GM13977 (cell line): ENCODE measurements around the gene ABCF2.

Source experiments
- DNase-seq: peaks from one replicate; pipeline ENCODE4 v3.0.0; 2012; ENCODE audit warnings: low spot score
- in situ Hi-C: fragments of 300-500 bp; cut with MboI; formaldehyde crosslinking; loops from one replicate; pipeline ENCODE4 v1.12.0; 2022; ENCODE audit warnings: low sequenced_read_pairs, low pct_unique_long_range_greater_than_20kb, mixed read lengths, inconsistent platforms; ENCODE audit not compliant: unreplicated experiment
- TF ChIP-seq, protein P1 (sequence below): IDR thresholded peaks from 2 replicates; pipeline ENCODE4 v1.5.1; 2012; ENCODE audit warnings: mild to moderate bottlenecking, control low read depth; ENCODE audit not compliant: insufficient read depth; ENCODE audit errors: extremely low read depth, missing control alignments

ABCF2 gene

DNA sequence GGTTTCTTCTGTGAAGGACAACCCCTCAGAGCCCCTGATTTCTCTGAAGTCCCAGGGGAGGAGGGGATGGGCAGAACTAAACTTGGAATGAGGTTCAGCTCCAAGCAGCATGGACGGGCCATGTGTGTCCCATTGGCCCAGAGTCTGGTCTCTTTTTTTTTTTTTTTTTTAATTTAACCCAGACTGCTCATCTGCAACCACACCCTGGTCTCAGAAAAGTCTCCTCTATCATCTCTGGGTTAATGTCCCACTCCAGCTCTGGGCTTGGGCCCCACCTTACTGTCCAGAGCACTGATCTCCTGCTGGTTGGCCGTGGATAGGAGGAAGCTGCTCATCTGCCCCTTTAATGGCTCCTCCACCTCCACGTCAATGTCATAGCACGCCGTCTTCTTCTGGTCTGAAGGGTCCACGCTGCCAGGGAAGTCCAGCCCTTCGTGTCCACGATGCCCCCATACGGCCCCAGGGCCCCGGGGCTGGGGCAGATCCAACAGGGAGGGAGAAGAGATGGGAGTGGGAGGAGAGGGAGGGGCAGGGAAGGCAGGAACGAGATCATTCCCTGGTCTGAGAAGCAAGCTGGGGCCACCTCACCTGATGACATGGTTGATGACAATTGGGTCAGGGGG is 12.9 kb upstream of the ABCF2 start:
- in situ Hi-C loops: no loop called here
- TF ChIP-seq, protein P1, sequence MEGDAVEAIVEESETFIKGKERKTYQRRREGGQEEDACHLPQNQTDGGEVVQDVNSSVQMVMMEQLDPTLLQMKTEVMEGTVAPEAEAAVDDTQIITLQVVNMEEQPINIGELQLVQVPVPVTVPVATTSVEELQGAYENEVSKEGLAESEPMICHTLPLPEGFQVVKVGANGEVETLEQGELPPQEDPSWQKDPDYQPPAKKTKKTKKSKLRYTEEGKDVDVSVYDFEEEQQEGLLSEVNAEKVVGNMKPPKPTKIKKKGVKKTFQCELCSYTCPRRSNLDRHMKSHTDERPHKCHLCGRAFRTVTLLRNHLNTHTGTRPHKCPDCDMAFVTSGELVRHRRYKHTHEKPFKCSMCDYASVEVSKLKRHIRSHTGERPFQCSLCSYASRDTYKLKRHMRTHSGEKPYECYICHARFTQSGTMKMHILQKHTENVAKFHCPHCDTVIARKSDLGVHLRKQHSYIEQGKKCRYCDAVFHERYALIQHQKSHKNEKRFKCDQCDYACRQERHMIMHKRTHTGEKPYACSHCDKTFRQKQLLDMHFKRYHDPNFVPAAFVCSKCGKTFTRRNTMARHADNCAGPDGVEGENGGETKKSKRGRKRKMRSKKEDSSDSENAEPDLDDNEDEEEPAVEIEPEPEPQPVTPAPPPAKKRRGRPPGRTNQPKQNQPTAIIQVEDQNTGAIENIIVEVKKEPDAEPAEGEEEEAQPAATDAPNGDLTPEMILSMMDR: no peak
- no peak for DNase-seq

DNA sequence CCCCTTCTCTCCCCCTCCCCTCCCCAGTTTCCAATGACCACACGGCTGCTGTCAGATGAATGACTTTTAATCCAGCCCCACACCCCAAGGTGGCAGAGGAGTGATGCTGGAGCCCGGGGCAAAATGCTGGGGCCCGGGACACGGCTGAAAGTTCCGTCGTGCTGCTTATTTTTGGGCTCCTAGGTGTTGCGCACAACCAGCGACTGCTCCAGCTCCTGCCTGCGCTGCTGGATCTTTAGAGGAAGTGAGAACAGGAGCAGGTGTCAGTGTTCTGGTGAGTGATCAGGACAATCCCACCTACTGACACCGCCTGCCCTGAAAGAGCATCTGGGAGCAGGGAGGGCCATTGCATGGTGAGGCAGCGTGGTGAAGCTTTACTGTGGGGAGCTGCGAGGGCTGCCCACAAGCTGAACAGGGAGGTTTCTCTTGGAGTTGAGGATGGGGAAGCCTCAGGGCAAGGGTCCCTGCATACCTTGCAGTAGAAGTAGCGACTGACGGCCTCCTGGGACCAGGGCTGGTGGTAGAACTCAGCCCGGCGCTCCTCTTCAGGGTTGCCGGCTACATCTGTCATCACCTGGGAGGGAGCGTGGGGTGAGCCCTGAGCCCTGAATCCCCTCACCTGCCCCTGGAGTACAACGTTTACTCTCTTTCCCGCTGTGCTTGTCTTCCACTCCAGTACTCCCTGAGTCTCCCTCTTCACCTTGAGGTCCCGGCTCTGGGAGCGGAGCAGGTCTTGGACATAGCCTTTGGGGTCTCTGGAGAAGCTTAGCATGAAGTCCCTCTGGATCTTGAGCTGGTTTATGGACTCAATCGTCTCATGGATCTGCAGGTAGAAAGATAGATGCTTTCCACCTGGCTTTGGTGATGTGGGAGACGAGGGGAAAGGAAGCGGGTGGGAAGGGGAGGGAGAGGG is 12.2 kb upstream of the ABCF2 start:
- TF ChIP-seq, protein P1: no peak
- in situ Hi-C loops: no loop called here
- DNase-seq: no peak

DNA sequence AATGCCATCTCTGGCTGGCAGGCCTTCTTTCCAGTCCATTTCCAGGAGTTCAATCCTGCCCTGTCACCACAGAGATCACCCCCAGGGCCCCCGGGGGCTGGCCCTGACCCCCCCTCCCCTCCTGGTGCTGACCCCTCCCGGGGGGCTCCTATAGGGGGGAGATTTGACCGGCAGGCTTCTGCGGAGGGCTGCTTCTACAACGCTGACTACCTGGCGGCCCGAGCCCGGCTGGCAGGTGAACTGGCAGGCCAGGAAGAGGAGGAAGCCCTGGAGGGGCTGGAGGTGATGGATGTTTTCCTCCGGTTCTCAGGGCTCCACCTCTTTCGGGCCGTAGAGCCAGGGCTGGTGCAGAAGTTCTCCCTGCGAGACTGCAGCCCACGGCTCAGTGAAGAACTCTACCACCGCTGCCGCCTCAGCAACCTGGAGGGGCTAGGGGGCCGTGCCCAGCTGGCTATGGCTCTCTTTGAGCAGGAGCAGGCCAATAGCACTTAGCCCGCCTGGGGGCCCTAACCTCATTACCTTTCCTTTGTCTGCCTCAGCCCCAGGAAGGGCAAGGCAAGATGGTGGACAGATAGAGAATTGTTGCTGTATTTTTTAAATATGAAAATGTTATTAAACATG is 11.3 kb upstream of the ABCF2 start:
- in situ Hi-C loops: no loop called here
- TF ChIP-seq, protein P1: no peak

DNA sequence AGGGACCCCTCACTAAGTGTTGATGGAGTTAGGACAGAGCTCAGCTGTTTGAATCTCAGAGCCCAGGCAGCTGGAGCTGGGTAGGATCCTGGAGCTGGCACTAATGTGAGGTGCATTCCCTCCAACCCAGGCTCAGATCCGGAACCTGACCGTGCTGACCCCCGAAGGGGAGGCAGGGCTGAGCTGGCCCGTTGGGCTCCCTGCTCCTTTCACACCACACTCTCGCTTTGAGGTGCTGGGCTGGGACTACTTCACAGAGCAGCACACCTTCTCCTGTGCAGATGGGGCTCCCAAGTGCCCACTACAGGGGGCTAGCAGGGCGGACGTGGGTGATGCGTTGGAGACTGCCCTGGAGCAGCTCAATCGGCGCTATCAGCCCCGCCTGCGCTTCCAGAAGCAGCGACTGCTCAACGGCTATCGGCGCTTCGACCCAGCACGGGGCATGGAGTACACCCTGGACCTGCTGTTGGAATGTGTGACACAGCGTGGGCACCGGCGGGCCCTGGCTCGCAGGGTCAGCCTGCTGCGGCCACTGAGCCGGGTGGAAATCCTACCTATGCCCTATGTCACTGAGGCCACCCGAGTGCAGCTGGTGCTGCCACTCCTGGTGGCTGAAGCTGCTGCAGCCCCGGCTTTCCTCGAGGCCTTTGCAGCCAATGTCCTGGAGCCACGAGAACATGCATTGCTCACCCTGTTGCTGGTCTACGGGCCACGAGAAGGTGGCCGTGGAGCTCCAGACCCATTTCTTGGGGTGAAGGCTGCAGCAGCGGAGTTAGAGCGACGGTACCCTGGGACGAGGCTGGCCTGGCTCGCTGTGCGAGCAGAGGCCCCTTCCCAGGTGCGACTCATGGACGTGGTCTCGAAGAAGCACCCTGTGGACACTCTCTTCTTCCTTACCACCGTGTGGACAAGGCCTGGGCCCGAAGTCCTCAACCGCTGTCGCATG is 10.5 kb upstream of the ABCF2 start:
- DNase-seq: no peak
- in situ Hi-C loops: no loop called here
- TF ChIP-seq, protein P1: no peak

More for the DNA sequence above, 11.3 kb upstream of the ABCF2 start:
- no peak for DNase-seq

DNA sequence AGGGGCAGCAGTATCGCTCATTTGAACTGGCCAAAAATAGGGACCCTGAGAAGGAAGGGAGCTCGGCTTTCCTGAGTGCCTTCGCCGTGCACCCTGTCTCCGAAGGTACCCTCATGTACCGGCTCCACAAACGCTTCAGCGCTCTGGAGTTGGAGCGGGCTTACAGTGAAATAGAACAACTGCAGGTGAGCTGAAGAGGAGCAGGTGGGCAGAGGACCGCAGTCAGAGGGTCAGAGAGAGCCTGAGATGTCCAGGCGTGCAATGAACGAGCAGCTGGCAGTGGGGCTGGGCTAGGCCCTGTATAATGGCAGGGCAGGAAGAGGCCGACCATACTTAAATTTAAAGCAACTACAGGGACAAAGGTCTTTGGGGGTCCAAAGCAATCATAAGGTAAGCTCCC is 9.4 kb upstream of the ABCF2 start:
- TF ChIP-seq, protein P1: no peak
- in situ Hi-C loops: no loop called here
- no peak for DNase-seq

DNA sequence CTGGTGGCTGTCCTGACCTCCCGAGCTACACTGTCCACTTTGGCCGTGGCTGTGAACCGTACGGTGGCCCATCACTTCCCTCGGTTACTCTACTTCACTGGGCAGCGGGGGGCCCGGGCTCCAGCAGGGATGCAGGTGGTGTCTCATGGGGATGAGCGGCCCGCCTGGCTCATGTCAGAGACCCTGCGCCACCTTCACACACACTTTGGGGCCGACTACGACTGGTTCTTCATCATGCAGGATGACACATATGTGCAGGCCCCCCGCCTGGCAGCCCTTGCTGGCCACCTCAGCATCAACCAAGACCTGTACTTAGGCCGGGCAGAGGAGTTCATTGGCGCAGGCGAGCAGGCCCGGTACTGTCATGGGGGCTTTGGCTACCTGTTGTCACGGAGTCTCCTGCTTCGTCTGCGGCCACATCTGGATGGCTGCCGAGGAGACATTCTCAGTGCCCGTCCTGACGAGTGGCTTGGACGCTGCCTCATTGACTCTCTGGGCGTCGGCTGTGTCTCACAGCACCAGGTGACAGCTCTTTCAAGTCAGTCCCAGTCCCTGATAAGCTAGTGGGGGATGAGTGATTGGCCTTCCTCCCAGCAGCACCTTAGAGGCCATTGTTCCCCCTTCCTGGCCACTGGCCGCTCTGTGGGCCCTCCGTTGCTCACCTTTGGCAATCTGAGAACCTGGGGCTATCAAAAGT is 8.2 kb upstream of the ABCF2 start:
- no peak for DNase-seq
- in situ Hi-C loops: no loop called here
- TF ChIP-seq, protein P1: no peak
